Measurements from ENCODE around the gene OGT.
A peak's percentile ranks its signal among the peaks of the same experiment; 100 is the strongest.
"Not testable (repeated sequence)": the region's sequence is repeated elsewhere in the genome, so short reads cannot be mapped to it uniquely, and the experiment has no call there.

The OGT gene

GRCh38 chrX:71599965-71600364 is 67.1 kb downstream of the OGT start:
- no peak for DNase-seq

GRCh38 chrX:71603618-71604017 is 70.7 kb downstream of the OGT start:
- DNase-seq = no peak

GRCh38 chrX:71604141-71604540 is 71.2 kb downstream of the OGT start:
- DNase-seq = no peak

GRCh38 chrX:71604796-71605568 is 72.1 kb downstream of the OGT start:
- DNase-seq = no peak

GRCh38 chrX:71606536-71607216 is 73.8 kb downstream of the OGT start:
- DNase-seq = peak; percentile 69

- no peak for DNase-seq
These were observed 74.6 kb downstream of the OGT start for GRCh38 chrX:71607488-71607887.

- no peak for DNase-seq
These were observed 76.3 kb downstream of the OGT start for GRCh38 chrX:71609095-71609750.

- not testable (repeated sequence) for DNase-seq
These were observed 78.8 kb downstream of the OGT start for GRCh38 chrX:71611736-71612135.

- no peak for DNase-seq
These were observed 79.4 kb downstream of the OGT start for GRCh38 chrX:71612256-71612655.

GRCh38 chrX:71615056-71615455 is 82.2 kb downstream of the OGT start:
- DNase-seq = no peak

- no peak for DNase-seq
These were observed 83.0 kb downstream of the OGT start for GRCh38 chrX:71615954-71616353.

- DNase-seq = no peak
These were observed 84.0 kb downstream of the OGT start for GRCh38 chrX:71616672-71617529.

GRCh38 chrX:71617742-71618141 is 84.8 kb downstream of the OGT start:
- DNase-seq = no peak

- peak; percentile 69 for DNase-seq
These were observed 85.4 kb downstream of the OGT start, which contains the start of gene CXCR3 for GRCh38 chrX:71618303-71618721. Gene CXCR3 (minus strand): TSS chrX:71618511. CDS start chrX:71618449, 62 bp downstream.

GRCh38 chrX:71618787-71619186 is 85.9 kb downstream of the OGT start:
- no peak for DNase-seq

GRCh38 chrX:71619193-71619592 is 86.3 kb downstream of the OGT start:
- DNase-seq = peak; percentile 66

- no peak for DNase-seq
These were observed 87.1 kb downstream of the OGT start for GRCh38 chrX:71619986-71620385.

GRCh38 chrX:71621603-71622002 is 88.7 kb downstream of the OGT start:
- DNase-seq = no peak

GRCh38 chrX:71622032-71622575 is 89.2 kb downstream of the OGT start:
- no peak for DNase-seq

GRCh38 chrX:71622576-71623450 is 89.9 kb downstream of the OGT start:
- DNase-seq = peak; percentile 86

- DNase-seq = no peak
These were observed 90.8 kb downstream of the OGT start for GRCh38 chrX:71623714-71624113.

Measured in CD4-positive, alpha-beta T cell treated with Interleukin-4 for 4 hours (primary cell).